HCT116 (cell line): ENCODE data around the gene CCDC61. TPM values are rescaled to one million over a fixed set of nuclear protein-coding genes. Genes with fewer than 3 reads are reported as not detected.

ENCODE experiments used
- ATAC-seq: fragments of 200-7000 bp; cut with Tn5 transposase; 2 replicates; pipeline ENCODE4 v1.9.1; 2020; ENCODE audit warnings: mild to moderate bottlenecking, moderate library complexity
- BruUV-seq: library from RNA; stranded (reverse); fragments of 400-500 nt; replicated peaks from 2 replicates; lab custom pipeline; 2021; lab: Mats Ljungman, UMichigan
- CTCF ChIA-PET: fragments of 300-600 bp; sonication (Branson Sonifier 250); formaldehyde crosslinking; loops from one replicate; lab custom pipeline; 2021; ENCODE audit warnings: antibody characterized with exemption; lab: Charles Lee
- POLR2A ChIA-PET: fragments of 300-600, 350-600 bp; sonication (Branson Sonifier 250); formaldehyde crosslinking; loops from one replicate; lab custom pipeline; 2021; ENCODE audit warnings: antibody characterized with exemption; lab: Charles Lee
- RAD21 ChIA-PET, 2 experiments: fragments of 300-600 bp; sonication (Branson Sonifier 250); formaldehyde crosslinking; loops; one replicate each; lab custom pipeline; 2023; ENCODE audit warnings: low total read pairs in 2 of 2; ENCODE audit not compliant: uncharacterized antibody in 2 of 2, unreplicated experiment in 2 of 2, low non-redundant PET in 1 of 2; lab: Charles Lee
- DNase-seq: peaks from one replicate; pipeline ENCODE4 v3.0.0-alpha.2; 2010; ENCODE audit warnings: low read depth, low spot score
- H2AFZ ChIP-seq: fragments of 200-600 bp; shearing (Covaris generic), sonication (generic); 2 replicates; pipeline ENCODE4 v1.6.1; 2017; ENCODE audit warnings: low read depth, mixed run types, mixed read lengths, antibody characterized with exemption, low read length; ENCODE audit not compliant: poor library complexity, severe bottlenecking
- H3K27ac ChIP-seq: 2 replicates; pipeline ENCODE4 v1.5.1; 2012; ENCODE audit warnings: low read depth, low read length
- H3K27me3 ChIP-seq: fragments of 200-600 bp; sonication (generic); 2 replicates; pipeline ENCODE4 v1.6.1; 2016; ENCODE audit warnings: mixed run types, low read length, mixed read lengths; ENCODE audit not compliant: insufficient read depth
- H3K36me3 ChIP-seq, 2 experiments: fragments of 200-500 bp in 1 of 2; fragments of 200-600 bp in 1 of 2; sonication (Bioruptor generic) in 1 of 2; sonication (generic) in 1 of 2; 2 replicates each; pipeline versions ENCODE4 v1.5.1 to v1.6.1; 2014 to 2016; ENCODE audit warnings: low read length in 2 of 2, inconsistent platforms in 1 of 2, mixed read lengths in 1 of 2, mixed run types in 1 of 2; ENCODE audit not compliant: insufficient read depth in 2 of 2, control insufficient read depth in 1 of 2
- H3K4me1 ChIP-seq, 2 experiments: fragments of 200-600 bp in 1 of 2; sonication (generic) in 1 of 2; 2 replicates each; pipeline versions ENCODE4 v1.5.1 to v1.6.1; 2012 to 2017; ENCODE audit warnings: low read length in 2 of 2, inconsistent platforms in 1 of 2, mild to moderate bottlenecking in 1 of 2, mixed read lengths in 1 of 2, mixed run types in 1 of 2, moderate library complexity in 1 of 2; ENCODE audit not compliant: insufficient read depth in 2 of 2, control insufficient read depth in 1 of 2
- H3K4me2 ChIP-seq: fragments of 200-600 bp; sonication (generic); 2 replicates; pipeline ENCODE4 v1.6.1; 2017; ENCODE audit warnings: mixed run types, low read length, mixed read lengths
- H3K4me3 ChIP-seq, 2 experiments: fragments of 200-600 bp in 1 of 2; sonication (generic) in 1 of 2; replicated peaks in 1 of 2; 2 replicates each; pipeline ENCODE4 v1.5.1; 2011 to 2016; ENCODE audit warnings: low read length in 2 of 2, control low read depth in 1 of 2, low read depth in 1 of 2, mild to moderate bottlenecking in 1 of 2, mixed read lengths in 1 of 2, mixed run types in 1 of 2
- H3K79me2 ChIP-seq: fragments of 200-600 bp; sonication (generic); 2 replicates; pipeline ENCODE4 v1.6.1; 2017; ENCODE audit warnings: mild to moderate bottlenecking, mixed run types, low read length, moderate library complexity, mixed read lengths; ENCODE audit not compliant: insufficient read depth
- H3K9ac ChIP-seq: fragments of 200-600 bp; sonication (generic); 2 replicates; pipeline ENCODE4 v1.6.1; 2016; ENCODE audit warnings: low read length, mixed read lengths
- H3K9me2 ChIP-seq: fragments of 200-600 bp; sonication (generic), shearing (Covaris generic); 2 replicates; pipeline ENCODE4 v1.6.1; 2017; ENCODE audit warnings: mixed run types, mild to moderate bottlenecking, moderate library complexity; ENCODE audit not compliant: insufficient read depth
- H3K9me3 ChIP-seq, 2 experiments: fragments of 200-500 bp in 1 of 2; fragments of 200-600 bp in 1 of 2; sonication (Bioruptor generic) in 1 of 2; sonication (generic) in 1 of 2; 2 replicates each; pipeline ENCODE4 v1.6.1; 2014 to 2017; ENCODE audit warnings: low read length in 2 of 2, mixed read lengths in 2 of 2, inconsistent platforms in 1 of 2, low read depth in 1 of 2, mild to moderate bottlenecking in 1 of 2, mixed run types in 1 of 2, moderate library complexity in 1 of 2; ENCODE audit not compliant: control insufficient read depth in 1 of 2, insufficient read depth in 1 of 2
- H4K20me1 ChIP-seq: fragments of 200-600 bp; sonication (generic), shearing (Covaris generic); 2 replicates; pipeline ENCODE4 v1.6.1; 2017; ENCODE audit warnings: mixed run types, mild to moderate bottlenecking, moderate library complexity; ENCODE audit not compliant: insufficient read depth
- EGR1 ChIP-seq: IDR thresholded peaks from 2 replicates; pipeline ENCODE4 v1.6.1; 2012; ENCODE audit warnings: low read depth
- ELF1 ChIP-seq: IDR thresholded peaks from 2 replicates; pipeline ENCODE4 v1.6.1; 2012; ENCODE audit warnings: low read depth, borderline replicate concordance
- EZH2phosphoT487 ChIP-seq: fragments of 200-600 bp; IDR thresholded peaks from 2 replicates; pipeline ENCODE4 v1.6.1; 2018; ENCODE audit warnings: antibody characterized with exemption, borderline replicate concordance
- POLR2A ChIP-seq: IDR thresholded peaks from 2 replicates; pipeline ENCODE4 v1.7.0; 2011; ENCODE audit warnings: borderline replicate concordance; ENCODE audit not compliant: insufficient read depth, insufficient read length; ENCODE audit errors: extremely low read depth
- SP1 ChIP-seq: IDR thresholded peaks from 2 replicates; pipeline ENCODE4 v1.6.1; 2012; ENCODE audit warnings: low read depth
- intact Hi-C: fragments of 100-400 bp; cut with micrococcal nuclease; formaldehyde crosslinking; loops from 2 replicates; pipeline ENCODE4 v1.10.0; 2022
- total RNA-seq: library from RNA; stranded (reverse); gene quantifications from one replicate; pipeline ENCODE4 v1.2.1, GENCODE V29; 2021; ENCODE audit not compliant: unreplicated experiment
- TF ChIP-seq, protein P1 (sequence below), 3 experiments: fragments of 200-600 bp in 1 of 3; sonication (generic) in 1 of 3; IDR thresholded peaks in 2 of 3; conservative IDR thresholded peaks in 1 of 3; 2 replicates each; pipeline ENCODE4 v1.5.1; 2012 to 2017; ENCODE audit warnings: low read depth in 2 of 3, low read length in 2 of 3, antibody characterized with exemption in 1 of 3, borderline replicate concordance in 1 of 3, control low read depth in 1 of 3, mild to moderate bottlenecking in 1 of 3, mixed read lengths in 1 of 3, mixed run types in 1 of 3, moderate library complexity in 1 of 3; ENCODE audit not compliant: insufficient read depth in 1 of 3

The CCDC61 gene
- total RNA-seq, 1 experiment from 2014 or later = 12.2 TPM

- POLR2A ChIA-PET = no interaction called here
Observed at GRCh38 chr19:46042252-46042883, 47.1 kb downstream of the CCDC61 start.

GRCh38 chr19:46043519-46043918 lies 48.3 kb downstream of the CCDC61 start:
- H3K4me2 ChIP-seq = no peak overlapping the region
- H3K9ac ChIP-seq = no peak overlapping the region
- peaks cover 42% of the 10 kb centered on the region for H3K27me3 ChIP-seq
- peaks cover 0 to 8% of the 10 kb centered on the region in 2 experiments; a peak in 2 of 4 replicates for H3K4me1 ChIP-seq
- H2AFZ ChIP-seq = no peak overlapping the region
- no peak overlapping the region for H3K4me3 ChIP-seq
- peaks cover 0 to 4% of the 10 kb centered on the region in 2 experiments; a peak in 1 of 4 replicates for H3K9me3 ChIP-seq
- no peaks in the 10 kb centered on the region for H3K79me2 ChIP-seq
- no peak for DNase-seq
- RAD21 ChIA-PET = no interaction called here
- TF ChIP-seq SP1 = no peak
- TF ChIP-seq, protein P1, sequence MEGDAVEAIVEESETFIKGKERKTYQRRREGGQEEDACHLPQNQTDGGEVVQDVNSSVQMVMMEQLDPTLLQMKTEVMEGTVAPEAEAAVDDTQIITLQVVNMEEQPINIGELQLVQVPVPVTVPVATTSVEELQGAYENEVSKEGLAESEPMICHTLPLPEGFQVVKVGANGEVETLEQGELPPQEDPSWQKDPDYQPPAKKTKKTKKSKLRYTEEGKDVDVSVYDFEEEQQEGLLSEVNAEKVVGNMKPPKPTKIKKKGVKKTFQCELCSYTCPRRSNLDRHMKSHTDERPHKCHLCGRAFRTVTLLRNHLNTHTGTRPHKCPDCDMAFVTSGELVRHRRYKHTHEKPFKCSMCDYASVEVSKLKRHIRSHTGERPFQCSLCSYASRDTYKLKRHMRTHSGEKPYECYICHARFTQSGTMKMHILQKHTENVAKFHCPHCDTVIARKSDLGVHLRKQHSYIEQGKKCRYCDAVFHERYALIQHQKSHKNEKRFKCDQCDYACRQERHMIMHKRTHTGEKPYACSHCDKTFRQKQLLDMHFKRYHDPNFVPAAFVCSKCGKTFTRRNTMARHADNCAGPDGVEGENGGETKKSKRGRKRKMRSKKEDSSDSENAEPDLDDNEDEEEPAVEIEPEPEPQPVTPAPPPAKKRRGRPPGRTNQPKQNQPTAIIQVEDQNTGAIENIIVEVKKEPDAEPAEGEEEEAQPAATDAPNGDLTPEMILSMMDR (IDR thresholded peaks at IDR 0.05 in 2 of 3, conservative IDR thresholded peaks at IDR 0.05 in 1 of 3; ENCODE audit: borderline replicate concordance in 1 of 3, insufficient read depth in 1 of 3, low read depth in 2 of 3, low read length in 2 of 3) = no peak
- no peak overlapping the region for H3K27ac ChIP-seq
- POLR2A ChIA-PET = no interaction called here
- no peaks in the 10 kb centered on the region for H3K9me2 ChIP-seq
- no TSS peak for BruUV-seq
- no peak for ATAC-seq
- no peaks in the 10 kb centered on the region for H4K20me1 ChIP-seq
- intact Hi-C loops = no loop called here
- CTCF ChIA-PET = interaction anchor here (2.1 kb wide), 1 partner anchor 35 kb away, joined by 5 read pairs; no protein-coding TSS in a partner anchor
- no peaks in the 10 kb centered on the region for H3K36me3 ChIP-seq

More at GRCh38 chr19:46042252-46042883, 47.1 kb downstream of the CCDC61 start:
- Histone ChIP-seq H3K27me3 (peaks cover 38% of the 10 kb centered on the region; the same call in 1 of the 2 replicates), H4K20me1 (no peaks in the 10 kb centered on the region), H3K27ac (no peak overlapping the region), H3K9me3 (peaks cover 0 to 4% of the 10 kb centered on the region in 2 experiments; a peak in 1 of 4 replicates), H3K9me2 (no peaks in the 10 kb centered on the region), H3K4me2 (no peak overlapping the region), H3K36me3 (no peaks in the 10 kb centered on the region), H3K79me2 (no peaks in the 10 kb centered on the region), H3K4me1 (peaks cover 0 to 8% of the 10 kb centered on the region in 2 experiments; a peak in 2 of 4 replicates), H2AFZ (no peak overlapping the region), H3K4me3 (no peak overlapping the region), H3K9ac (no peak overlapping the region)
- ChIA-PET RAD21 (no interaction called here), CTCF (interaction anchor here (0.9 to 2.1 kb wide), 2 partner anchors 14 to 36 kb away, joined by 4 to 5 read pairs; no protein-coding TSS in a partner anchor)
- intact Hi-C loops = no loop called here
- TF ChIP-seq ELF1 (no peak), SP1 (no peak), POLR2A (no peak), EGR1 (no peak), EZH2phosphoT487 (no peak)
- TF ChIP-seq, protein P1 (IDR thresholded peaks at IDR 0.05 in 2 of 3, conservative IDR thresholded peaks at IDR 0.05 in 1 of 3; ENCODE audit: borderline replicate concordance in 1 of 3, insufficient read depth in 1 of 3, low read depth in 2 of 3, low read length in 2 of 3) = no peak
- no TSS peak for BruUV-seq
- DNase-seq (no peak), ATAC-seq (no peak)
